AG09319 (cell line): ENCODE results near the gene SPARCL1.

Experiments used
- DNase-seq: peaks from one replicate; pipeline ENCODE4 v3.0.0-alpha.2; 2010; ENCODE audit warnings: low read depth; ENCODE audit errors: extremely low read depth
- TF ChIP-seq, protein P1 (sequence below): IDR thresholded peaks from 2 replicates; pipeline ENCODE4 v1.5.1; 2011; ENCODE audit warnings: low read depth, mild to moderate bottlenecking, inconsistent platforms, low read length, moderate library complexity

The SPARCL1 gene

DNA sequence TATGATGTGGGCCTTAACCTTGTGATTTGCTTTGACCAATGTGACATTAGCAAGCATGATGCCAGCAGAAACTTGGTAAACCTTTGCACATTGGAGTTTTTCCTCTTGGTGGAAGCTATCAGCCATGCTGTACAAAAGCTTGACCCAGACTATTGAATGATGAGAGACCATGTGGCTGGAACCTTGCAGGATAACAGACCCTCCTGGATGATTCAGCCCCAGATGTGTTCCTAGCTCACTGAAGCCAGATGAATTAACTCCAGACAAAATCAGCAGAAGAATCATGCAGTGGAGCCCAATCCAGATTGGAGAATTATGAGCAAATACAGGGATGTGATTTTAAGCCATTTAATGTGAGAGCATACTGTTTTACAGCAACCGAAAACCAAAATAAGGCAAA, 16.8 kb downstream of the SPARCL1 start:
- TF ChIP-seq, protein P1, sequence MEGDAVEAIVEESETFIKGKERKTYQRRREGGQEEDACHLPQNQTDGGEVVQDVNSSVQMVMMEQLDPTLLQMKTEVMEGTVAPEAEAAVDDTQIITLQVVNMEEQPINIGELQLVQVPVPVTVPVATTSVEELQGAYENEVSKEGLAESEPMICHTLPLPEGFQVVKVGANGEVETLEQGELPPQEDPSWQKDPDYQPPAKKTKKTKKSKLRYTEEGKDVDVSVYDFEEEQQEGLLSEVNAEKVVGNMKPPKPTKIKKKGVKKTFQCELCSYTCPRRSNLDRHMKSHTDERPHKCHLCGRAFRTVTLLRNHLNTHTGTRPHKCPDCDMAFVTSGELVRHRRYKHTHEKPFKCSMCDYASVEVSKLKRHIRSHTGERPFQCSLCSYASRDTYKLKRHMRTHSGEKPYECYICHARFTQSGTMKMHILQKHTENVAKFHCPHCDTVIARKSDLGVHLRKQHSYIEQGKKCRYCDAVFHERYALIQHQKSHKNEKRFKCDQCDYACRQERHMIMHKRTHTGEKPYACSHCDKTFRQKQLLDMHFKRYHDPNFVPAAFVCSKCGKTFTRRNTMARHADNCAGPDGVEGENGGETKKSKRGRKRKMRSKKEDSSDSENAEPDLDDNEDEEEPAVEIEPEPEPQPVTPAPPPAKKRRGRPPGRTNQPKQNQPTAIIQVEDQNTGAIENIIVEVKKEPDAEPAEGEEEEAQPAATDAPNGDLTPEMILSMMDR: no peak
- no peak for DNase-seq

DNA sequence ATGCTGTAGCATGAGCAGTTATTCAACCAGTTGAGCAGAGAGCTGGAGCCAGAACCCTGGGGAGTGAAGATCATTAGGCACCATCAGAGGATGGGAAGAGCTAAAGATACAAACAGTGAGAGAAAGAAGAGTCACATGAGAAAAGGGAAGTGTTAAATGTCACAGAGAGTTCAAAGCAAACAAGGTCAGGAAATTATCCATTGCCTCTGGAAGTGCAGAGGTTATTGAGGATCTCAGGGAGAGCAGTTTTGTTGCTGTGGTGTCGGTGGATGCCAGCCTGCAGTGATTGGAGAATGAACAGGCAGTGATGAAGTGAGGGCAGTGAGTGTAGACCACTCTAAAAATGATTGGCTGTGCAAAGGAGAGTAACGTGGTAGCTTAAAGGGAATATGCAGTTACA, 17.7 kb downstream of the SPARCL1 start:
- TF ChIP-seq, protein P1: no peak
- DNase-seq: no peak

DNA sequence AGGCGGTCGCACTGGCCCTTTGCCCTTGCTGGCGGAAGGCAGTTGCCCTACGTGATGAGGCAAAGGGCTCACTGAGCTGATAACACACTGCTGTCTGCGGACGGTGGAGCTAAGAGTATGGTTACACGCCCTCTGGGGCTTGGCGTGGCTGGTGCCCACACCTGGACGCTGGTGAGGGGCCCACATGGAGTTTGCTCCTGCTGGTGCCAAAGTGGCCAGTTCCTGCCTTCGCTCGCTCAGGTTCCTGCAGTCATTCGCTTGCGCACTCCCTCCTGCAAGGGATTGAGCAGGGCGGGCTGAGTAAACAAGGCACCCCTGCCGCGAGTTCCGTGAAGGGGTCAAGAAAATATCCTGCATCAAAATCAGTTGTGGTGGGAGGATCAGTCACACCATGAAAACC, 18.4 kb downstream of the SPARCL1 start:
- DNase-seq: no peak
- TF ChIP-seq, protein P1: no peak

DNA sequence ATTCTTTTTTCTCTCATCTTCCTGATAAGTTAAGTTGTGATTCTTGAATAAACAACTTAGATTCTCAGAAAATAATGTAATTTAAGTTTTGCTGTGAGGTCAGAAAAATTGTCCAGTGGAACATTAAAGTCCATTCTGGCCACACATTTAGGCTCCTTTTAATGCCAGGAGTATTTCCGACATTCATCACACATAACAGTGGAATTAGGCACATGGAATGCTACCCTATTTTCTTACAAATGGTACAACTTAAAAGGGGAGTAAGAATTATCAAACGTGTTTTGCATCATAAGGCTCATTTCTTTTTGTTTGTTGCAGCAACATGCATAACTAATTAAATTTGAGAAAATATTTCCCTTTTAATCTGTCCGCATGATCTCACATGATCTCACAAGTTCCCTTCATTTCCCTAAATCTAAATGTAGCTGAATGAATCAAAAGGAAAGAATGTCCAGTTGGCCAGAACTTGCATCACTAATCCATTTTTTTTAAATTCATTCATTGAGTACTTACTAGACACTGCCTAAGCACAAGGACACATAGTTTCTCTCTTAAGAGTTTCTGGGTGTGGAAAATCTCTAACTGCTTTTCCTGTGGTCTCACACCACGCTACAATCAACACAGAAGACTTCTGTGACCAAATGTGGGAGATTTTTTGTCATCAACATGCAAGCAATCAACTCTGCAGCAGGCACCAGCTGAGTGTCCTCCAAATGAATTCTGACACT, 22.0 kb downstream of the SPARCL1 start:
- TF ChIP-seq, protein P1: no peak
- DNase-seq: peak; percentile 73

DNA sequence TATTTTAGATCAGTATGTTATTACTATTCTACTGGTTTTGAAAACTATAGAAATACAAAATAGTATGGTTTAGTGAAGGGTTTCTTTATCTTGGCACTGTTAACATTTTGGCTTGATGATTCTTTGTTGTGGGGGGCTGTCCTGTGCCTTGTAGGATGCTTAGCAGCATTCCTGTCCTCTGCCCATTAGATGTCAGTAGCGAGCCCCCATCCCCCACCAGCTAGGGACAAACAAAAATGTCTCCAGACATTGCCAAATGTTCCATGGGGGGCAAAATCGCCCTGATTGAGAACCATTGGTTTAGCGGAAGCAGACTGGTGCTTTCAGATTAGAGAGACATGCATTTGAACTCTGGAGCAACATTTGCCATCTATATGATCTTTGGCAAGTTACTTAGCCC, 23.3 kb downstream of the SPARCL1 start:
- TF ChIP-seq, protein P1: no peak; the same call in 1 of the 2 replicates
- DNase-seq: no peak

DNA sequence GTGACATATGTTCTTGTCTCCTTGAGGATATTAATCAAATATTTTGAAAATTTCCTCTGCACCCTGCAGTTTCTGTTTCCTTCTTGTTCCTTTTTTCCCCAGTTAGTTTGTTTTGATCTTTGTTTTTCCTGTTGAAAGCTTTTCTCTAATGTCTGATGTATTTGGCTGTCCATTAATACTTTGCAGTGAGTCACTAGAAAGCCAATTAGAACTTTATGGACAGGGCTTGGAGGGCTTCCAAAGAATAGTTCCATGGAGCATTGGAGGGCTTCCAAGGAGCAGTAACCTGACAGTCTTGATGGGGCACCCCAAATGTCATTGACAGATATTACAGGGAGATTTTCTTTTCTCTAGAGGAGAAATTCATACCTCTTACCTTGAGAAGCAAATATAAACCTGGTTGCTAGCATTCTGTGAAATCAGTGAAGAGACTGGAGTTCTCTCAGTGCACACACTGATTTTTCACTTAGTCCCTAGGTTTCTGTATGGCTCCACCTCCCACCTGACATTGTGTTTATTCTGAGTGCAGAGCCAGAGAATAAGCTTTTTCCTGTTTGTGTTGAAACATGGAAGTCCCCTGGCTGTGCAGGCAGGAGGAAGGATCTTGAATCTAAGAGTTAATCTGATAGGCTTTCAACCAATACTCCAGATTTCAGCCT, 26.5 kb downstream of the SPARCL1 start:
- no peak for DNase-seq
- TF ChIP-seq, protein P1: no peak

DNA sequence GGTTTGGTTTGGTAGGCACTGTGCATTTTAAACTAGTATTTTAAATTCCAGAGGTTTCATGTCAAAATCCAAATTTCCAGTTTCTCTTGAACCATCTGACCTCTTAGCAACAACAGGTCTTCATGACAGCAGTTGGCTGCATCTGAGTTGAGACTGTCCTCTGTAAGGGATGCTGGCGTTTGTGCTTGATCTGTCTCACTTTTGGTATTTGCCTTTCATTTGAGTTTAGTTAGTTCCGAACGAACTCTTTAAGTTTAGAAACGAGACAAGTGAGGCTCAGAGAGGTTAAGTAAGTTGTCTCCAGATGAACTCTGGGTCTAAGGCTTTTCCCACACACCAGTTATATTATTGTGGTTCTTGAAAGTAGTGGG, 29.1 kb downstream of the SPARCL1 start:
- TF ChIP-seq, protein P1: no peak
- DNase-seq: no peak
